Neural progenitor cell (in vitro differentiated cells): ENCODE data around the gene CELSR1. TPM values are rescaled to one million over a fixed set of nuclear protein-coding genes. Genes with fewer than 3 reads are reported as not detected.
A peak's percentile ranks its signal among the peaks of the same experiment; 100 is the strongest.

ENCODE experiments used
- DNase-seq: peaks from one replicate; pipeline ENCODE4 v3.0.0-alpha.2; 2016; ENCODE audit warnings: low spot score
- H2AFZ ChIP-seq: fragments of 200-600 bp; sonication (generic); replicated peaks from 2 replicates; pipeline ENCODE4 v1.6.1; 2016; ENCODE audit warnings: antibody characterized with exemption
- H3F3A ChIP-seq: fragments of 200-600 bp; sonication (generic); 2 replicates; pipeline ENCODE4 v1.6.1; 2016; ENCODE audit warnings: antibody characterized with exemption, low read depth
- H3K27ac ChIP-seq: fragments of 200-600 bp; sonication (generic); 2 replicates; pipeline ENCODE4 v1.5.1; 2016; ENCODE audit warnings: mild to moderate bottlenecking
- H3K27me3 ChIP-seq: fragments of 200-600 bp; sonication (generic); 2 replicates; pipeline ENCODE4 v1.6.1; 2016; ENCODE audit warnings: mild to moderate bottlenecking, moderate library complexity
- H3K36me3 ChIP-seq: fragments of 200-600 bp; sonication (generic); 2 replicates; pipeline ENCODE4 v1.5.1; 2016
- H3K4me1 ChIP-seq: fragments of 200-600 bp; sonication (generic); 2 replicates; pipeline ENCODE4 v1.6.1; 2016; ENCODE audit warnings: mixed run types
- H3K4me2 ChIP-seq: fragments of 200-600 bp; sonication (generic); 2 replicates; pipeline ENCODE4 v1.6.1; 2016
- H3K4me3 ChIP-seq: fragments of 200-600 bp; sonication (generic); 2 replicates; pipeline ENCODE4 v1.5.1; 2016
- H3K79me2 ChIP-seq: fragments of 200-600 bp; sonication (generic); 2 replicates; pipeline ENCODE4 v1.6.1; 2016; ENCODE audit warnings: low read depth
- H3K9ac ChIP-seq: fragments of 200-600 bp; sonication (generic); 2 replicates; pipeline ENCODE4 v1.6.1; 2016
- H3K9me3 ChIP-seq: fragments of 200-600 bp; sonication (generic); 2 replicates; pipeline ENCODE4 v1.5.1; 2016; ENCODE audit warnings: low read depth
- H4K20me1 ChIP-seq: fragments of 200-600 bp; sonication (generic); 2 replicates; pipeline ENCODE4 v1.6.1; 2016; ENCODE audit warnings: low read depth
- H3K27ac Mint-ChIP-seq: 3 replicates; pipeline ENCODE4 v1.8.0; 2021; ENCODE audit warnings: mixed read lengths
- H3K27me3 Mint-ChIP-seq: 2 replicates; pipeline ENCODE4 v1.8.0; 2022; ENCODE audit warnings: low read depth, mild to moderate bottlenecking, inconsistent platforms, moderate library complexity, mixed read lengths; ENCODE audit not compliant: insufficient read depth
- H3K36me3 Mint-ChIP-seq: 3 replicates; pipeline ENCODE4 v1.8.0; 2021; ENCODE audit warnings: mixed read lengths
- H3K4me1 Mint-ChIP-seq: 3 replicates; pipeline ENCODE4 v1.8.0; 2021; ENCODE audit warnings: mixed read lengths
- H3K4me3 Mint-ChIP-seq: 3 replicates; pipeline ENCODE4 v1.8.0; 2021; ENCODE audit warnings: mild to moderate bottlenecking, moderate library complexity, mixed read lengths
- H3K9me3 Mint-ChIP-seq: 3 replicates; pipeline ENCODE4 v1.8.0; 2020; ENCODE audit warnings: mixed read lengths
- CTCF ChIP-seq: fragments of 200-600 bp; sonication (generic); IDR thresholded peaks from 2 replicates; pipeline ENCODE4 v1.5.1; 2017; ENCODE audit warnings: antibody characterized with exemption, mild to moderate bottlenecking
- EZH2 ChIP-seq: fragments of 200-600 bp; sonication (generic); IDR thresholded peaks from 2 replicates; pipeline ENCODE4 v1.6.1; 2017; ENCODE audit warnings: antibody characterized with exemption, mild to moderate bottlenecking, moderate library complexity
- EZH2phosphoT487 ChIP-seq: fragments of 200-600 bp; sonication (generic); IDR thresholded peaks from 2 replicates; pipeline ENCODE4 v1.6.1; 2017; ENCODE audit warnings: antibody characterized with exemption
- total RNA-seq: library from RNA; depleted of rRNA; stranded (reverse); fragments of >200 nt; gene quantifications from 2 replicates; pipeline ENCODE4 v1.2.3, GENCODE V29; 2015; ENCODE audit warnings: low replicate concordance

Gene CELSR1
- total RNA-seq, 1 donor from 2014 or later = 12.3 TPM

GRCh38 chr22:46320716-46321386 lies 216.6 kb downstream of the CELSR1 start:
- H2AFZ ChIP-seq = no peak overlapping the region
- no peaks in the 10 kb centered on the region for H3K27me3 ChIP-seq
- H3K4me1 ChIP-seq = no peaks in the 10 kb centered on the region
- peaks cover 36% of the 10 kb centered on the region for H3K36me3 Mint-ChIP-seq
- H3K4me3 ChIP-seq = no peak overlapping the region
- no peaks in the 10 kb centered on the region for H3K36me3 ChIP-seq
- no peak overlapping the region for H3K9ac ChIP-seq
- H3K9me3 Mint-ChIP-seq = peaks cover 1% of the 10 kb centered on the region
- H3F3A ChIP-seq = no peaks in the 10 kb centered on the region
- no peak overlapping the region for H3K4me3 Mint-ChIP-seq
- H3K27me3 Mint-ChIP-seq = peaks cover 2% of the 10 kb centered on the region
- DNase-seq = no peak
- no peaks in the 10 kb centered on the region for H3K4me1 Mint-ChIP-seq
- no peaks in the 10 kb centered on the region for H4K20me1 ChIP-seq
- no peak overlapping the region for H3K27ac ChIP-seq
- peak overlapping the region; percentile 68 for H3K27ac Mint-ChIP-seq
- no peak overlapping the region for H3K4me2 ChIP-seq
- H3K9me3 ChIP-seq = no peaks in the 10 kb centered on the region
- TF ChIP-seq EZH2 (no peak), CTCF (no peak), EZH2phosphoT487 (no peak)
- no peaks in the 10 kb centered on the region for H3K79me2 ChIP-seq

- Histone ChIP-seq H3K27me3 (no peaks in the 10 kb centered on the region), H3K36me3 (no peaks in the 10 kb centered on the region), H3F3A (no peaks in the 10 kb centered on the region), H3K4me2 (no peak overlapping the region), H4K20me1 (no peaks in the 10 kb centered on the region), H3K9me3 (no peaks in the 10 kb centered on the region), H3K4me1 (no peaks in the 10 kb centered on the region), H3K27ac (no peak overlapping the region), H3K9ac (no peak overlapping the region), H2AFZ (no peak overlapping the region), H3K4me3 (no peak overlapping the region), H3K79me2 (no peaks in the 10 kb centered on the region)
- TF ChIP-seq CTCF = no peak
- no peak for TF ChIP-seq EZH2
- TF ChIP-seq EZH2phosphoT487 = no peak
- H3K36me3 Mint-ChIP-seq = peaks cover 34% of the 10 kb centered on the region
- H3K4me3 Mint-ChIP-seq = no peak overlapping the region
- peaks cover 1% of the 10 kb centered on the region for H3K9me3 Mint-ChIP-seq
- H3K4me1 Mint-ChIP-seq = no peaks in the 10 kb centered on the region
- H3K27me3 Mint-ChIP-seq = peaks cover 2% of the 10 kb centered on the region
- no peak for DNase-seq
- H3K27ac Mint-ChIP-seq = no peak overlapping the region
These were observed 217.2 kb downstream of the CELSR1 start for GRCh38 chr22:46320166-46320710.

GRCh38 chr22:46319319-46319718 lies 218.1 kb downstream of the CELSR1 start:
- no peaks in the 10 kb centered on the region for H3K4me1 Mint-ChIP-seq
- Histone ChIP-seq H3F3A (no peaks in the 10 kb centered on the region), H4K20me1 (no peaks in the 10 kb centered on the region), H3K27me3 (no peaks in the 10 kb centered on the region), H3K36me3 (no peaks in the 10 kb centered on the region), H3K4me2 (no peak overlapping the region), H3K9ac (no peak overlapping the region), H3K79me2 (no peaks in the 10 kb centered on the region), H2AFZ (no peak overlapping the region), H3K4me1 (no peaks in the 10 kb centered on the region), H3K27ac (no peak overlapping the region), H3K4me3 (no peak overlapping the region), H3K9me3 (no peaks in the 10 kb centered on the region)
- H3K4me3 Mint-ChIP-seq = no peak overlapping the region
- peaks cover 2% of the 10 kb centered on the region for H3K27me3 Mint-ChIP-seq
- TF ChIP-seq EZH2 (no peak), EZH2phosphoT487 (no peak), CTCF (no peak)
- peak overlapping the region; percentile 19 for H3K27ac Mint-ChIP-seq
- DNase-seq = no peak
- H3K9me3 Mint-ChIP-seq = peaks cover 1% of the 10 kb centered on the region
- peaks cover 34% of the 10 kb centered on the region for H3K36me3 Mint-ChIP-seq
